Measurements from ENCODE around the gene NUP210. TPM values are rescaled to one million over a fixed set of nuclear protein-coding genes. Genes with fewer than 3 reads are reported as not detected.

Gene NUP210
- total and polyA plus RNA-seq, 2 donors (not counting 3 experiments of a cell fraction or from before 2014, with no cell fraction given), result 0.14 to 0.84 TPM

DNA sequence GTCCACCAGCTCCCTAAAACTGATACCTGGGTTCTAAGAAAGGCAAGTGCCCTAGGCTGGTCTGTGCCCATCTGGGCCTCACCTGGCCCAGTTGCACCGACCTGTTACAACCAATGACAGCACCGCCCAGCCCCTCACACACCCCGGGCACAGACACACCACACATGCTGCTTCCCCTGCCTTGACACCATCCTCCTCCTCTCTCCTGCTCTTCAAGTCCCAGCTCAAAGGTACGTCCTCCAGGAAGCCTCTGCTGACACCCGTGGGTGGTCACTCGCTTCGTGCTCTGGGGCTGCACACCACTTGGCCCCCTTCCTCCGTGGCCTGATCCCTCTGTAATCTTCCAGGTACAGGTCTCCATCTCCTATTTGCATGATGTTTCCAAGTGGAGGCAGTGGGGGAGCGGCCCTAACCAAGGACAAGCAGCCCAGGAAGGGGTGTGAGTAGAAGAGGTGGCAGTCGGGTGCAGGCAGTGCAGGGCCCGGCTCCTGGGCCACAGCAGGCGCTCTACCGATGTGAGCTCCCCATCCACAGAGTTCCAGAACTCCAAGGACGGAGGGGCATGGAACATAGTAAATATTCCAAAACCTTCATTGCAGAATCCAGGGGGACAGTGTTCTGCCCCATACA is 144.6 kb downstream of the NUP210 start:
- CTCF ChIA-PET, result interaction anchor here (1.1 kb wide), 2 partner anchors 45 to 184 kb away, joined by 3 read pairs; no protein-coding TSS in a partner anchor
- BruUV-seq (replicated peaks), result no TSS peak

More for the DNA sequence above, 144.6 kb downstream of the NUP210 start:
- H3K79me2 ChIP-seq (ENCODE audit: control insufficient read depth, insufficient read depth, low read length), result no peaks in the 10 kb centered on the region
- no peak overlapping the region for H3K4me2 ChIP-seq (ENCODE audit: insufficient read depth, low read length)
- no peaks in the 10 kb centered on the region for H3K27me3 ChIP-seq (ENCODE audit: control insufficient read depth in 2 of 2, insufficient read depth in 2 of 2, low read length in 2 of 2)
- H3K4me1 ChIP-seq (ENCODE audit: control insufficient read depth, extremely low read depth, insufficient read depth, low read length), result no peaks in the 10 kb centered on the region
- POLR2A ChIA-PET, result no interaction called here
- no peak overlapping the region for H3K9ac ChIP-seq (replicated peaks; ENCODE audit: extremely low read depth, insufficient read depth, low read length)
- H3K9me3 ChIP-seq (replicated peaks; ENCODE audit: control insufficient read depth, insufficient read depth, low read length), result no peaks in the 10 kb centered on the region
- FAIRE-seq (no peak), DNase-seq (ENCODE audit: low read depth, low spot score) (no peak)
- H3K27ac ChIP-seq (ENCODE audit: insufficient read depth, low read depth, low read length), result no peak overlapping the region
- no peaks in the 10 kb centered on the region for H3K36me3 ChIP-seq (ENCODE audit: control insufficient read depth in 2 of 2, extremely low read depth in 1 of 2, insufficient read depth in 2 of 2, low read length in 2 of 2)
- no peak for TF ChIP-seq FOS (IDR thresholded peaks at IDR 0.05; ENCODE audit: borderline replicate concordance, insufficient read depth, low read length)
- TF ChIP-seq, protein P1, sequence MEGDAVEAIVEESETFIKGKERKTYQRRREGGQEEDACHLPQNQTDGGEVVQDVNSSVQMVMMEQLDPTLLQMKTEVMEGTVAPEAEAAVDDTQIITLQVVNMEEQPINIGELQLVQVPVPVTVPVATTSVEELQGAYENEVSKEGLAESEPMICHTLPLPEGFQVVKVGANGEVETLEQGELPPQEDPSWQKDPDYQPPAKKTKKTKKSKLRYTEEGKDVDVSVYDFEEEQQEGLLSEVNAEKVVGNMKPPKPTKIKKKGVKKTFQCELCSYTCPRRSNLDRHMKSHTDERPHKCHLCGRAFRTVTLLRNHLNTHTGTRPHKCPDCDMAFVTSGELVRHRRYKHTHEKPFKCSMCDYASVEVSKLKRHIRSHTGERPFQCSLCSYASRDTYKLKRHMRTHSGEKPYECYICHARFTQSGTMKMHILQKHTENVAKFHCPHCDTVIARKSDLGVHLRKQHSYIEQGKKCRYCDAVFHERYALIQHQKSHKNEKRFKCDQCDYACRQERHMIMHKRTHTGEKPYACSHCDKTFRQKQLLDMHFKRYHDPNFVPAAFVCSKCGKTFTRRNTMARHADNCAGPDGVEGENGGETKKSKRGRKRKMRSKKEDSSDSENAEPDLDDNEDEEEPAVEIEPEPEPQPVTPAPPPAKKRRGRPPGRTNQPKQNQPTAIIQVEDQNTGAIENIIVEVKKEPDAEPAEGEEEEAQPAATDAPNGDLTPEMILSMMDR (IDR thresholded peaks at IDR 0.05; ENCODE audit: extremely low read depth in 1 of 2, insufficient read depth in 1 of 2, low read depth in 1 of 2, low read length in 2 of 2), result no peak
- TF ChIP-seq MYC (IDR thresholded peaks at IDR 0.05; ENCODE audit: low read depth, low read length), result no peak
- no peak for TF ChIP-seq POLR2AphosphoS5 (IDR thresholded peaks at IDR 0.05; ENCODE audit: insufficient read depth, low read depth, low read length)
- TF ChIP-seq GATA2 (IDR thresholded peaks at IDR 0.05; ENCODE audit: insufficient read depth, insufficient read length, low read depth, low read length), result no peak
- TF ChIP-seq POLR2A (IDR thresholded peaks at IDR 0.05; ENCODE audit: low read depth, low read length), result no peak
- TF ChIP-seq, protein P2, sequence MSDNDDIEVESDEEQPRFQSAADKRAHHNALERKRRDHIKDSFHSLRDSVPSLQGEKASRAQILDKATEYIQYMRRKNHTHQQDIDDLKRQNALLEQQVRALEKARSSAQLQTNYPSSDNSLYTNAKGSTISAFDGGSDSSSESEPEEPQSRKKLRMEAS (IDR thresholded peaks at IDR 0.05; ENCODE audit: insufficient read depth, insufficient read length), result no peak
- TF ChIP-seq EZH2 (IDR thresholded peaks at IDR 0.05; ENCODE audit: borderline replicate concordance, low read depth, low read length, severe bottlenecking), result no peak
- no peak for TF ChIP-seq JUN (IDR thresholded peaks at IDR 0.05; ENCODE audit: borderline replicate concordance, insufficient read depth, insufficient read length, low read depth)
- H4K20me1 ChIP-seq (replicated peaks; ENCODE audit: control insufficient read depth, extremely low read depth, insufficient read depth, low read length), result no peaks in the 10 kb centered on the region
- no peak overlapping the region for H2AFZ ChIP-seq (ENCODE audit: low read depth, low read length)
- intact Hi-C loops (cut with micrococcal nuclease) (no loop called here), dilution Hi-C loops (cut with MboI; ENCODE audit: extremely low pct_ligation_motif_present, low sequenced_read_pairs) (no loop called here)
- H3K4me3 ChIP-seq (replicated peaks in 1 of 3; ENCODE audit: insufficient read depth in 1 of 3, low read depth in 1 of 3, low read length in 3 of 3), result no peak overlapping the region
- no peaks in the 10 kb centered on the region for H3K9me1 ChIP-seq (replicated peaks; ENCODE audit: control insufficient read depth, extremely low read depth, insufficient read depth, low read length)

Data from endothelial cell of umbilical vein (primary cell).